ENCODE results near the gene CLCN1. TPM values are rescaled to one million over a fixed set of nuclear protein-coding genes. Genes with fewer than 3 reads are reported as not detected.

CLCN1 gene
- total RNA-seq, 4 donors from 2014 or later, result not detected

GRCh38 chr7:143279186-143280098, 36.5 kb upstream of the CLCN1 start:
- H3K27ac ChIP-seq (replicated peaks in 1 of 4), result peak overlapping the region; percentile 42 to 62 (median 60)
- peaks cover 13 to 20% (median 19%) of the 10 kb centered on the region in 4 donors for H3K4me1 ChIP-seq
- TF ChIP-seq EP300 (IDR thresholded peaks at IDR 0.05), result no peak
- no peak for TF ChIP-seq CTCF (IDR thresholded peaks at IDR 0.05)
- TF ChIP-seq POLR2A (IDR thresholded peaks at IDR 0.05; ENCODE audit: low read depth), result no peak
- TF ChIP-seq POLR2AphosphoS5 (IDR thresholded peaks at IDR 0.05), result no peak
- intact Hi-C loops (cut with DNase I), result no loop called here
- H3K4me3 ChIP-seq, result peak overlapping the region in 3 of 4 donors; percentile 6 to 13 (median 12)
- H3K27me3 ChIP-seq, result no peaks in the 10 kb centered on the region
- H3K36me3 ChIP-seq, result no peaks in the 10 kb centered on the region
- H3K9me3 ChIP-seq, result no peaks in the 10 kb centered on the region
- 44% methylated on average over 8 of the region's 8 CpGs for WGBS
- DNase-seq (ENCODE audit: extremely low spot score), result no peak

DNA sequence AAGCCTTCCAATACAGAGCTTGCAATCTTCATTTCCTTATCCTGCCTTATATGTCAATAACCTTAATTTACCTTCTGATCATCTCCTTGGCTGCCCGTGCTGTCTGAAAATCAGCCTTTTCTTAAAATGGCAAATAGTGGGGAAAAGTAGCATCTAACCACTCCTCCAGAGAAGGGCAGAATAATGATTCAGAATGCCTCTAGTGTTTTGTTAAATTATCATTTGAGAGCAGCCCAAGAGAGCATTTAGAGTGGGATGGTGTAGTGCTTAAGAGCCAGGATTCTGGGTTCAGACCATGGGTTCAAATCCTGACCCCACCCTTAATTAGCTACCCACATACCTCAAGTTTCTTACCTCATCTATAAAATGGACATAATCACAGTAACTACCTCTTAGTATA, 35.8 kb upstream of the CLCN1 start:
- TF ChIP-seq CTCF (IDR thresholded peaks at IDR 0.05), result no peak
- no peaks in the 10 kb centered on the region for H3K36me3 ChIP-seq
- no peaks in the 10 kb centered on the region for H3K27me3 ChIP-seq
- no peaks in the 10 kb centered on the region for H3K9me3 ChIP-seq
- intact Hi-C loops (cut with DNase I), result no loop called here
- peak overlapping the region in 2 of 4 donors; percentile 12 to 13 for H3K4me3 ChIP-seq
- peaks cover 13 to 20% (median 19%) of the 10 kb centered on the region in 4 donors for H3K4me1 ChIP-seq
- no peak for DNase-seq (ENCODE audit: extremely low spot score)
- H3K27ac ChIP-seq (replicated peaks in 1 of 4), result peak overlapping the region; percentile 42 to 62 (median 60)
- 52% methylated on average over 1 of the region's 1 CpG for WGBS

- Histone ChIP-seq H3K4me1 (peaks cover 13 to 20% (median 19%) of the 10 kb centered on the region in 4 donors), H3K4me3 (no peak overlapping the region), H3K36me3 (no peaks in the 10 kb centered on the region), H3K27me3 (no peaks in the 10 kb centered on the region), H3K27ac (replicated peaks in 1 of 4) (peak overlapping the region; percentile 42 to 62 (median 60)), H3K9me3 (no peaks in the 10 kb centered on the region)
- WGBS, result 86% methylated on average over 2 of the region's 2 CpGs
- no peak for TF ChIP-seq POLR2AphosphoS5 (IDR thresholded peaks at IDR 0.05)
- TF ChIP-seq POLR2A (IDR thresholded peaks at IDR 0.05; ENCODE audit: low read depth), result no peak
- TF ChIP-seq CTCF (IDR thresholded peaks at IDR 0.05), result no peak
- TF ChIP-seq EP300 (IDR thresholded peaks at IDR 0.05), result no peak
- intact Hi-C loops (cut with DNase I), result no loop called here
- DNase-seq (ENCODE audit: extremely low spot score), result no peak
These were observed 35.3 kb upstream of the CLCN1 start for GRCh38 chr7:143280566-143280965.

DNA sequence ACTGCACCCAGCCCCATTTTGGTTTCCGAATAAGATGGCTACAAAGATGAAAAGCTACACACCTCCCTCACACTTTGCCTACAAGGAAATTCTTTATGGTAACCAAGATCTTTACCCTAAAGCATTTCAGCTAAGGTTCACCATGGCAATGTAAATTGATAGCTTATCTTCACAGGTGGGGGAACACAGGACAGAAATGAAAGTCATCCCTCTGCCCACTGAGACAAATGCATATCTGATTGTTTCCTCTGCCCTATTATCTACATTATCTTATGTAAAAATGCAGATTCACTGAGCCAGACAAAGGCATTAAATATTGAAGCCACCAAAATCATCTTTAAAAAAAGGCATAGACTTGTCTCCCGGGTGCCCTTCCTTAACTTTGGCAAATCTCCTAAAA, 34.4 kb upstream of the CLCN1 start:
- no peaks in the 10 kb centered on the region for H3K9me3 ChIP-seq
- no peak for TF ChIP-seq EP300 (IDR thresholded peaks at IDR 0.05)
- no peak for TF ChIP-seq POLR2A (IDR thresholded peaks at IDR 0.05; ENCODE audit: low read depth)
- no peak for TF ChIP-seq POLR2AphosphoS5 (IDR thresholded peaks at IDR 0.05)
- TF ChIP-seq CTCF (IDR thresholded peaks at IDR 0.05), result no peak
- no peak overlapping the region for H3K27ac ChIP-seq (replicated peaks in 1 of 4)
- 95% methylated on average over 2 of the region's 2 CpGs for WGBS
- no peak overlapping the region for H3K4me3 ChIP-seq
- H3K27me3 ChIP-seq, result no peaks in the 10 kb centered on the region
- DNase-seq (ENCODE audit: extremely low spot score), result no peak
- intact Hi-C loops (cut with DNase I), result no loop called here
- peaks cover 13 to 20% (median 19%) of the 10 kb centered on the region in 4 donors for H3K4me1 ChIP-seq
- no peaks in the 10 kb centered on the region for H3K36me3 ChIP-seq

Data from esophagus muscularis mucosa (tissue), 4 donors.